Mesenchymal stem cell (in vitro differentiated cells and primary cell): ENCODE results near the gene EED.

ENCODE experiments used
- DNase-seq: peaks from one replicate; pipeline ENCODE4 v3.0.0-alpha.2; 2013
- H2AFZ ChIP-seq: one replicate; pipeline ENCODE4 v1.6.1; 2013; ENCODE audit warnings: low read depth, mild to moderate bottlenecking, control low read depth, inconsistent platforms, low read length, moderate library complexity
- H2AK5ac ChIP-seq: 2 replicates; pipeline ENCODE4 v1.6.1; 2013; ENCODE audit warnings: low read length, moderate library complexity, mild to moderate bottlenecking, inconsistent platforms; ENCODE audit not compliant: severe bottlenecking
- H2BK120ac ChIP-seq: one replicate; pipeline ENCODE4 v1.6.1; 2013; ENCODE audit warnings: low read depth, mild to moderate bottlenecking, inconsistent platforms, low read length, moderate library complexity
- H2BK12ac ChIP-seq, 2 experiments: one replicate each; pipeline ENCODE4 v1.6.1; 2013; ENCODE audit warnings: inconsistent platforms in 2 of 2, low read length in 2 of 2, mild to moderate bottlenecking in 2 of 2, moderate library complexity in 2 of 2, control low read depth in 1 of 2
- H2BK15ac ChIP-seq: one replicate; pipeline ENCODE4 v1.6.1; 2013; ENCODE audit warnings: mild to moderate bottlenecking, low read depth, inconsistent platforms; ENCODE audit not compliant: poor library complexity, severe bottlenecking
- H2BK5ac ChIP-seq: 2 replicates; pipeline ENCODE4 v1.6.1; 2013; ENCODE audit warnings: low read depth, mild to moderate bottlenecking, low read length, control low read depth, inconsistent platforms; ENCODE audit not compliant: poor library complexity, severe bottlenecking
- H3K14ac ChIP-seq, 2 experiments: one replicate each; pipeline ENCODE4 v1.6.1; 2013; ENCODE audit warnings: inconsistent platforms in 2 of 2, low read length in 2 of 2, control low read depth in 1 of 2, mild to moderate bottlenecking in 1 of 2, moderate library complexity in 1 of 2
- H3K18ac ChIP-seq, 2 experiments: one replicate each; pipeline ENCODE4 v1.6.1; 2013; ENCODE audit warnings: inconsistent platforms in 2 of 2, low read length in 2 of 2, control low read depth in 1 of 2, low read depth in 1 of 2, mild to moderate bottlenecking in 1 of 2
- H3K23ac ChIP-seq, 2 experiments: one replicate each; pipeline ENCODE4 v1.6.1; 2013; ENCODE audit warnings: inconsistent platforms in 2 of 2, low read length in 2 of 2, mild to moderate bottlenecking in 2 of 2, moderate library complexity in 2 of 2, control low read depth in 1 of 2
- H3K27ac ChIP-seq: 2 replicates; pipeline ENCODE4 v1.5.1; 2013; ENCODE audit warnings: mild to moderate bottlenecking, moderate library complexity, low read length, control low read depth, inconsistent platforms; ENCODE audit not compliant: poor library complexity, severe bottlenecking
- H3K27me3 ChIP-seq, 2 experiments: 2 replicates each; pipeline versions ENCODE4 v1.6.1 to v1.7.0; 2013; ENCODE audit warnings: low read length in 2 of 2, mild to moderate bottlenecking in 2 of 2, moderate library complexity in 2 of 2, control low read depth in 1 of 2, inconsistent platforms in 1 of 2; ENCODE audit not compliant: control insufficient read depth in 1 of 2, insufficient read depth in 1 of 2
- H3K36me3 ChIP-seq, 2 experiments: 2 replicates each; pipeline versions ENCODE4 v1.6.1 to v1.7.0; 2013; ENCODE audit warnings: low read length in 2 of 2, control low read depth in 1 of 2, inconsistent platforms in 1 of 2, low read depth in 1 of 2, mild to moderate bottlenecking in 1 of 2; ENCODE audit not compliant: insufficient read depth in 2 of 2, control insufficient read depth in 1 of 2
- H3K4ac ChIP-seq, 2 experiments: one replicate each; pipeline ENCODE4 v1.6.1; 2013; ENCODE audit warnings: inconsistent platforms in 2 of 2, low read length in 2 of 2, mild to moderate bottlenecking in 2 of 2, moderate library complexity in 2 of 2, control low read depth in 1 of 2, low read depth in 1 of 2
- H3K4me1 ChIP-seq: 2 replicates; pipeline ENCODE4 v1.6.1; 2013; ENCODE audit warnings: low read depth, low read length, control low read depth; ENCODE audit not compliant: control insufficient read depth, insufficient read depth
- H3K4me2 ChIP-seq: 2 replicates; pipeline ENCODE4 v1.6.1; 2013; ENCODE audit warnings: low read length, mild to moderate bottlenecking, inconsistent platforms; ENCODE audit not compliant: poor library complexity, severe bottlenecking
- H3K4me3 ChIP-seq, 2 experiments: 2 replicates each; pipeline versions ENCODE4 v1.5.1 to v1.7.0; 2013; ENCODE audit warnings: low read length in 2 of 2, mild to moderate bottlenecking in 2 of 2, control low read depth in 1 of 2, low read depth in 1 of 2; ENCODE audit not compliant: insufficient read depth in 1 of 2
- H3K79me1 ChIP-seq: replicated peaks from 2 replicates; pipeline ENCODE4 v1.6.1; 2013; ENCODE audit warnings: mild to moderate bottlenecking, control low read depth, low read length, inconsistent platforms; ENCODE audit not compliant: poor library complexity, severe bottlenecking
- H3K9ac ChIP-seq: 2 replicates; pipeline ENCODE4 v1.7.0; 2013; ENCODE audit warnings: mild to moderate bottlenecking, low read length, moderate library complexity
- H3K9me3 ChIP-seq: 2 replicates; pipeline ENCODE4 v1.7.0; 2013; ENCODE audit warnings: mild to moderate bottlenecking, low read length; ENCODE audit not compliant: control insufficient read depth
- H4K8ac ChIP-seq: one replicate; pipeline ENCODE4 v1.6.1; 2013; ENCODE audit warnings: inconsistent platforms, mild to moderate bottlenecking, low read length, moderate library complexity
- H4K91ac ChIP-seq: one replicate; pipeline ENCODE4 v1.6.1; 2013; ENCODE audit warnings: mild to moderate bottlenecking, low read length, inconsistent platforms
- WGBS: methylation state at CpG from one replicate; pipeline ENCODE4 v1.1.7; 2013; ENCODE audit warnings: mixed read lengths; 5-methylcytosine and 5-hydroxymethylcytosine counted together

EED gene

GRCh38 chr11:86211619-86212018 is 32.9 kb upstream of the EED start:
- no peak overlapping the region for H2BK120ac ChIP-seq
- H3K4me3 ChIP-seq = no peak overlapping the region
- no peak overlapping the region for H3K14ac ChIP-seq
- DNase-seq = no peak
- H3K4me1 ChIP-seq = no peaks in the 10 kb centered on the region
- H4K91ac ChIP-seq = no peak overlapping the region
- no peaks in the 10 kb centered on the region for H3K27me3 ChIP-seq
- no peak overlapping the region for H2AFZ ChIP-seq
- no peak overlapping the region for H4K8ac ChIP-seq
- no peaks in the 10 kb centered on the region for H3K9me3 ChIP-seq
- no peak overlapping the region for H3K4ac ChIP-seq
- no peaks in the 10 kb centered on the region for H3K36me3 ChIP-seq
- H3K79me1 ChIP-seq = no peaks in the 10 kb centered on the region
- no peak overlapping the region for H3K27ac ChIP-seq
- H3K9ac ChIP-seq = no peak overlapping the region
- H3K4me2 ChIP-seq = no peak overlapping the region
- no peak overlapping the region for H2BK5ac ChIP-seq
- H3K18ac ChIP-seq = no peak overlapping the region
- H3K23ac ChIP-seq = no peak overlapping the region
- WGBS = 84% methylated on average over 4 of the region's 4 CpGs
- no peak overlapping the region for H2AK5ac ChIP-seq
- no peak overlapping the region for H2BK12ac ChIP-seq
- H2BK15ac ChIP-seq = no peak overlapping the region

- Histone ChIP-seq H2BK120ac (no peak overlapping the region), H4K91ac (no peak overlapping the region), H3K36me3 (no peaks in the 10 kb centered on the region), H3K4ac (no peak overlapping the region), H2BK15ac (no peak overlapping the region), H4K8ac (no peak overlapping the region), H3K23ac (no peak overlapping the region), H3K4me2 (no peak overlapping the region), H3K18ac (no peak overlapping the region), H2AK5ac (no peak overlapping the region), H3K27ac (no peak overlapping the region), H2BK5ac (no peak overlapping the region), H3K4me3 (no peak overlapping the region), H3K9me3 (no peaks in the 10 kb centered on the region), H3K14ac (no peak overlapping the region), H3K9ac (no peak overlapping the region), H2AFZ (no peak overlapping the region), H3K79me1 (no peaks in the 10 kb centered on the region), H3K27me3 (no peaks in the 10 kb centered on the region), H2BK12ac (no peak overlapping the region), H3K4me1 (no peaks in the 10 kb centered on the region)
- WGBS = 100% methylated on average over 2 of the region's 2 CpGs
- no peak for DNase-seq
These were observed 32.4 kb upstream of the EED start for GRCh38 chr11:86212019-86212611.

- no peak overlapping the region for H3K4me2 ChIP-seq
- H4K8ac ChIP-seq = no peak overlapping the region
- no peak overlapping the region for H3K27ac ChIP-seq
- H3K4me3 ChIP-seq = no peak overlapping the region
- no peaks in the 10 kb centered on the region for H3K36me3 ChIP-seq
- WGBS = 50% methylated on average over 1 of the region's 1 CpG
- DNase-seq = no peak
- no peak overlapping the region for H3K14ac ChIP-seq
- no peak overlapping the region for H2BK12ac ChIP-seq
- H3K4me1 ChIP-seq = no peaks in the 10 kb centered on the region
- no peaks in the 10 kb centered on the region for H3K9me3 ChIP-seq
- no peaks in the 10 kb centered on the region for H3K27me3 ChIP-seq
- H2BK15ac ChIP-seq = no peak overlapping the region
- H2AFZ ChIP-seq = no peak overlapping the region
- H3K18ac ChIP-seq = no peak overlapping the region
- no peak overlapping the region for H3K4ac ChIP-seq
- H2AK5ac ChIP-seq = no peak overlapping the region
- H3K79me1 ChIP-seq = peaks cover 3% of the 10 kb centered on the region
- H2BK5ac ChIP-seq = no peak overlapping the region
- H3K9ac ChIP-seq = no peak overlapping the region
- H2BK120ac ChIP-seq = no peak overlapping the region
- H4K91ac ChIP-seq = no peak overlapping the region
- H3K23ac ChIP-seq = no peak overlapping the region
These were observed 29.8 kb upstream of the EED start for GRCh38 chr11:86214710-86215109.

GRCh38 chr11:86218125-86219084 is 26.1 kb upstream of the EED start:
- Histone ChIP-seq H3K14ac (no peak overlapping the region), H3K9ac (peak overlapping the region; percentile 79)

More at GRCh38 chr11:86218125-86219084, 26.1 kb upstream of the EED start:
- Histone ChIP-seq H2BK12ac (no peak overlapping the region), H4K91ac (no peak overlapping the region), H2BK15ac (no peak overlapping the region), H3K18ac (peak overlapping the region in 1 of 2 experiments; percentile 10), H2AK5ac (no peak overlapping the region), H3K27ac (no peak overlapping the region), H3K4me2 (peak overlapping the region; percentile 44), H3K4me1 (no peaks in the 10 kb centered on the region), H3K4ac (no peak overlapping the region), H3K9me3 (no peaks in the 10 kb centered on the region), H3K27me3 (peaks cover 0 to 7% of the 10 kb centered on the region in 2 experiments), H2BK5ac (no peak overlapping the region), H3K23ac (no peak overlapping the region), H3K36me3 (no peaks in the 10 kb centered on the region), H3K79me1 (peaks cover 4% of the 10 kb centered on the region), H4K8ac (peak overlapping the region; percentile 8), H2AFZ (no peak overlapping the region), H3K4me3 (peak overlapping the region in 1 of 2 experiments; percentile 64), H2BK120ac (no peak overlapping the region)
- 56% methylated on average over 14 of the region's 14 CpGs for WGBS
- peak; percentile 73 for DNase-seq
